Measurements from ENCODE around the gene ABCC1. TPM values are rescaled to one million over a fixed set of nuclear protein-coding genes. Genes with fewer than 3 reads are reported as not detected.

The ABCC1 gene
- total and polyA plus RNA-seq, 2 experiments from 2014 or later, result 7.0 to 9.3 TPM

GRCh38 chr16:16141784-16142396 lies 192.5 kb downstream of the ABCC1 start:
- no peak overlapping the region for H3K27ac ChIP-seq

GRCh38 chr16:16143038-16143763 lies 193.8 kb downstream of the ABCC1 start:
- Histone ChIP-seq H3K9me3 (ENCODE audit: low read depth) (no peaks in the 10 kb centered on the region), H3K4me3 (no peak overlapping the region), H3K4me1 (ENCODE audit: insufficient read depth) (no peaks in the 10 kb centered on the region), H4K20me1 (ENCODE audit: insufficient read depth, poor library complexity, severe bottlenecking) (no peaks in the 10 kb centered on the region), H3K4me2 (no peak overlapping the region), H3K9me2 (replicated peaks; ENCODE audit: insufficient read depth) (no peaks in the 10 kb centered on the region), H3K36me3 (replicated peaks; ENCODE audit: insufficient read depth, low read depth) (no peaks in the 10 kb centered on the region), H3K27me3 (no peaks in the 10 kb centered on the region), H2AFZ (no peak overlapping the region), H3K79me2 (no peaks in the 10 kb centered on the region), H3K27ac (no peak overlapping the region)
- 92% methylated on average over 15 of the region's 15 CpGs for WGBS (ENCODE audit: low lambda C conversion rate, missing lambda C conversion rate)
- no peak for TF ChIP-seq EZH2 (IDR thresholded peaks at IDR 0.05; ENCODE audit: borderline replicate concordance)
- TF ChIP-seq, protein P1, sequence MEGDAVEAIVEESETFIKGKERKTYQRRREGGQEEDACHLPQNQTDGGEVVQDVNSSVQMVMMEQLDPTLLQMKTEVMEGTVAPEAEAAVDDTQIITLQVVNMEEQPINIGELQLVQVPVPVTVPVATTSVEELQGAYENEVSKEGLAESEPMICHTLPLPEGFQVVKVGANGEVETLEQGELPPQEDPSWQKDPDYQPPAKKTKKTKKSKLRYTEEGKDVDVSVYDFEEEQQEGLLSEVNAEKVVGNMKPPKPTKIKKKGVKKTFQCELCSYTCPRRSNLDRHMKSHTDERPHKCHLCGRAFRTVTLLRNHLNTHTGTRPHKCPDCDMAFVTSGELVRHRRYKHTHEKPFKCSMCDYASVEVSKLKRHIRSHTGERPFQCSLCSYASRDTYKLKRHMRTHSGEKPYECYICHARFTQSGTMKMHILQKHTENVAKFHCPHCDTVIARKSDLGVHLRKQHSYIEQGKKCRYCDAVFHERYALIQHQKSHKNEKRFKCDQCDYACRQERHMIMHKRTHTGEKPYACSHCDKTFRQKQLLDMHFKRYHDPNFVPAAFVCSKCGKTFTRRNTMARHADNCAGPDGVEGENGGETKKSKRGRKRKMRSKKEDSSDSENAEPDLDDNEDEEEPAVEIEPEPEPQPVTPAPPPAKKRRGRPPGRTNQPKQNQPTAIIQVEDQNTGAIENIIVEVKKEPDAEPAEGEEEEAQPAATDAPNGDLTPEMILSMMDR (IDR thresholded peaks at IDR 0.05; ENCODE audit: poor library complexity), result peak; percentile 22
- no peak for DNase-seq (ENCODE audit: low spot score)

More at GRCh38 chr16:16141784-16142396, 192.5 kb downstream of the ABCC1 start:
- TF ChIP-seq EZH2 (IDR thresholded peaks at IDR 0.05; ENCODE audit: borderline replicate concordance), result no peak
- Histone ChIP-seq H3K4me3 (no peak overlapping the region), H3K79me2 (no peaks in the 10 kb centered on the region), H3K36me3 (replicated peaks; ENCODE audit: insufficient read depth, low read depth) (no peaks in the 10 kb centered on the region), H3K4me2 (no peak overlapping the region), H3K27me3 (no peaks in the 10 kb centered on the region), H4K20me1 (ENCODE audit: insufficient read depth, poor library complexity, severe bottlenecking) (no peaks in the 10 kb centered on the region), H2AFZ (no peak overlapping the region), H3K9me2 (replicated peaks; ENCODE audit: insufficient read depth) (no peaks in the 10 kb centered on the region), H3K9me3 (ENCODE audit: low read depth) (no peaks in the 10 kb centered on the region), H3K4me1 (ENCODE audit: insufficient read depth) (no peaks in the 10 kb centered on the region)
- WGBS (ENCODE audit: low lambda C conversion rate, missing lambda C conversion rate), result 97% methylated on average over 7 of the region's 7 CpGs
- no peak for DNase-seq (ENCODE audit: low spot score)

- TF ChIP-seq EZH2phosphoT487 (IDR thresholded peaks at IDR 0.05; ENCODE audit: low read depth, severe bottlenecking, unreplicated experiment), result no peak
- TF ChIP-seq, protein P1 (IDR thresholded peaks at IDR 0.05; ENCODE audit: poor library complexity), result no peak
- TF ChIP-seq EZH2 (IDR thresholded peaks at IDR 0.05; ENCODE audit: borderline replicate concordance), result no peak
- H2AFZ ChIP-seq, result no peak overlapping the region
- no peaks in the 10 kb centered on the region for H4K20me1 ChIP-seq (ENCODE audit: insufficient read depth, poor library complexity, severe bottlenecking)
- no peaks in the 10 kb centered on the region for H3K4me1 ChIP-seq (ENCODE audit: insufficient read depth)
- H3K27ac ChIP-seq, result no peak overlapping the region
- no peaks in the 10 kb centered on the region for H3K79me2 ChIP-seq
- no peak for DNase-seq (ENCODE audit: low spot score)
- WGBS (ENCODE audit: low lambda C conversion rate, missing lambda C conversion rate), result 96% methylated on average over 8 of the region's 8 CpGs
- no peak overlapping the region for H3K4me3 ChIP-seq
- no peaks in the 10 kb centered on the region for H3K36me3 ChIP-seq (replicated peaks; ENCODE audit: insufficient read depth, low read depth)
- H3K9me2 ChIP-seq (replicated peaks; ENCODE audit: insufficient read depth), result no peaks in the 10 kb centered on the region
- H3K27me3 ChIP-seq, result no peaks in the 10 kb centered on the region
- H3K9me3 ChIP-seq (ENCODE audit: low read depth), result no peaks in the 10 kb centered on the region
- H3K4me2 ChIP-seq, result no peak overlapping the region
These were observed 194.5 kb downstream of the ABCC1 start for GRCh38 chr16:16143931-16144330.

- Histone ChIP-seq H4K20me1 (ENCODE audit: insufficient read depth, poor library complexity, severe bottlenecking) (no peaks in the 10 kb centered on the region), H2AFZ (no peak overlapping the region), H3K4me3 (no peak overlapping the region), H3K9me2 (replicated peaks; ENCODE audit: insufficient read depth) (no peaks in the 10 kb centered on the region), H3K4me1 (ENCODE audit: insufficient read depth) (no peaks in the 10 kb centered on the region), H3K27ac (no peak overlapping the region), H3K9me3 (ENCODE audit: low read depth) (no peaks in the 10 kb centered on the region), H3K36me3 (replicated peaks; ENCODE audit: insufficient read depth, low read depth) (no peaks in the 10 kb centered on the region), H3K4me2 (no peak overlapping the region), H3K79me2 (no peaks in the 10 kb centered on the region), H3K27me3 (no peaks in the 10 kb centered on the region)
- 96% methylated on average over 5 of the region's 5 CpGs for WGBS (ENCODE audit: low lambda C conversion rate, missing lambda C conversion rate)
- no peak for TF ChIP-seq EZH2 (IDR thresholded peaks at IDR 0.05; ENCODE audit: borderline replicate concordance)
- TF ChIP-seq, protein P1 (IDR thresholded peaks at IDR 0.05; ENCODE audit: poor library complexity), result no peak
- TF ChIP-seq EZH2phosphoT487 (IDR thresholded peaks at IDR 0.05; ENCODE audit: low read depth, severe bottlenecking, unreplicated experiment), result no peak
- DNase-seq (ENCODE audit: low spot score), result no peak
These were observed 195.0 kb downstream of the ABCC1 start for GRCh38 chr16:16144416-16144815.
